Measurements from ENCODE around the gene NXT1.

- TF ChIP-seq CTCF (IDR thresholded peaks at IDR 0.05): no peak
- no peak for TF ChIP-seq POLR2A (IDR thresholded peaks at IDR 0.05)
Observed at GRCh38 chr20:23387118-23387443, 36.5 kb downstream of the NXT1 start.
